Fibroblast of upper back skin (primary cell): Measurements from ENCODE around the gene SULF2.
A peak's percentile ranks its signal among the peaks of the same experiment; 100 is the strongest.

Experiments used
- DNase-seq: peaks from one replicate; pipeline ENCODE4 v3.0.0-alpha.2; 2013

The SULF2 gene

DNA sequence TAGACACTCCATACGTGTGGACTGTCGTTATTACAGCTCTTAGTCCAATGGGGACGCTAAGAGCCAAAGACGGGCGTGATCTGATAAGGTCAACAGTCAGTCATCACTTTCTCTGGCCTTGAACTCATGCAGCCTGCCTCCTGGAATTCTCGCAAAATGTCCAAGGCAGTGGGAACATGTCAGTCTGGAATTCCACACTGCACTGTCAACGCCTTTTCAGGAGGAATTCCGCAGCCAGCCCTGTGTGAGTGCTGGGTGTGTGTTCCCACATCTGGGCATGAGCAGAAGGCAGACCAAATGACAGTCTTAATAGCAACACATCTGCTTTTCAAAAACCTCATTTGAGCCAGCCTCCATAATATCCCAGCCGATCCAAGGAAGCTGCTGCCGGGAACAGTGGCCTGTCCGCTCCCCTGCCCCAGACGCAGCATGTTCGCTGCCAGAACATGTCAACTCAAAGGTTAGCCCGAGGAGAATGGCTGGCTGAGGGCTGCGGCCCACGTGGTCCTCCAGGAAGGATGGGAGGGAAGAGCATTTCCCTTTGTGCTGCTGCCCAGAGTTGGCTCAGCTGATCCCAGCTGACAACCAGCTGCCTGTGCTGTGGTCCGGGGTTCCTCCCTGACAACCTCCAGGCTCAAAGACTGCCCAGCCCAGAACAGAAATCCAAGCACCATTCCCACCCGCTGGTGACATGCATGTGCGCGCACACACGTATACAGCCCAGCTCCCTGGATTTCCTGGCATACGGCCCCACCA, 103.1 kb downstream of the SULF2 start:
- DNase-seq, result peak; percentile 65

DNA sequence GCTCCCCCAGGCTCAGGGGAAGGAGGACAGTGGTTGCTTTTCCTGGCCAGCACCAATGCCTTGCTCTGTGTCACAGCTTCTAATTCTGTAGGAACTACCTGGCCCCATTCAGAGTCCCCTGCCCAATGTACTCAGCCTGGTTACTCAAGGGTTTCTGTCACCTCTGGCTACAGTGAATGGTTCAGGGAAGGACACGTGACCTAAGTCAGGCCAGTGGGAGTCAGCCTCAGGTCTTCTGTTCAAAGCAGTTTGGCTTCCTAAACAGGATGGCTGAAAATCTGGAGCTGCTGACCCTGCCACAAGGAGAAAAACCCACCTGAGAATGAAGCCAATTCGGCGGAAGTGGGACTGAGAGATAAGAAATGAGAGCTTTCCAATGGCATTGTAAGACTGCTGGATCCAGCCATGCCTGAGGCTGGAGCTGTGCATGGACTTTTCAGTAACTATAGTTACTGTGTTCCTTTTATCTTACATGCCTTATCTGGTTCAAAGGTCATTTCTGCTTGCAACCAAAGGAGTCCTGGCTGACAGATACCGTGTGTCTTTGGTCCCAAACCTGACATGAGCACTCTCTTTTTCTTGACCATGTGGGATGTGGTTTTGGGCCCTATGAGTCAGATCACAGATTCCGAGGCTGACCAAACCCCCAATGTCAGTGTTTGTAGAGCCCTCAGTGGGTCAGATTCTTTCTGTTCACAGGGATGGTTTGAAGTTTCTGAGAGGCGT, 104.3 kb downstream of the SULF2 start:
- peak; percentile 35 for DNase-seq

DNA sequence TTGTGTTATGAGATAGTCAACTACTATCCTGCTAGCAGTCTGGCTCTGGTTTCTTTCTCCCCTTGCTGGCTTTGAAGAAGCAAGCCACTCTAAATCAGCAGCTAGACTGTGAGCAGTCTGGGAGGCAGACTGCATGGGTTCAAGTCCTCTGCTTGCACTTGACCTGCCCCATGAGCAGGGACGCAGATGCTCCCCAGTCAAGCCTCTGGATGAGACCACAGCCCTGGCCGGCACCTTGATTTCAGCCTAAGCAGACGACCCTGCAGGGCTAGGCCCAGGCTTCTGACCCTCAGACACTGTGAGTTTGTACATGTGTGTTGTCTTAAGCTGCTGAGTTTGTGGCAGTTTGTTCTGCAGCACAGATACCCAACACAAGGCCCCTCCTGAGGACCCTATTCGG, 105.8 kb downstream of the SULF2 start:
- no peak for DNase-seq

DNA sequence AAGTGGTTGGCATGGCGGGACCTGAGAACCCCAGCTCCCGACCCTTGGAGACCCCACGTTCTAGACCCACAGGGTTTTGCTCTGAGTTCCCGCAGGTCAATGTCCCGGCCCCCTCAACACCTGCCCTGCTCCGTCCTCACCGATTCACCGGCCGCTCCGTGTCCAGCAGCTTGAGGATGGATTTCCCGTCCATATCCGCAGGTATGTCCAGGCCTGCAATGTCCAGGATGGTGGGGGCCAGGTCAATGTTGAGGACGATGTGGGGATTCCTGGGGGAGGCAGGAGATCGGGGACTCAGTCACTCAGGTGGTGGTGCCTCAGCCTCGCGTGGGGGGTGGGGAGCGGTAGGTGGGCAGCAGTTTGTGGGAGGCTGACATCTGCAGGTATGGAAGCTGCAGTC, 106.7 kb downstream of the SULF2 start:
- DNase-seq, result no peak

DNA sequence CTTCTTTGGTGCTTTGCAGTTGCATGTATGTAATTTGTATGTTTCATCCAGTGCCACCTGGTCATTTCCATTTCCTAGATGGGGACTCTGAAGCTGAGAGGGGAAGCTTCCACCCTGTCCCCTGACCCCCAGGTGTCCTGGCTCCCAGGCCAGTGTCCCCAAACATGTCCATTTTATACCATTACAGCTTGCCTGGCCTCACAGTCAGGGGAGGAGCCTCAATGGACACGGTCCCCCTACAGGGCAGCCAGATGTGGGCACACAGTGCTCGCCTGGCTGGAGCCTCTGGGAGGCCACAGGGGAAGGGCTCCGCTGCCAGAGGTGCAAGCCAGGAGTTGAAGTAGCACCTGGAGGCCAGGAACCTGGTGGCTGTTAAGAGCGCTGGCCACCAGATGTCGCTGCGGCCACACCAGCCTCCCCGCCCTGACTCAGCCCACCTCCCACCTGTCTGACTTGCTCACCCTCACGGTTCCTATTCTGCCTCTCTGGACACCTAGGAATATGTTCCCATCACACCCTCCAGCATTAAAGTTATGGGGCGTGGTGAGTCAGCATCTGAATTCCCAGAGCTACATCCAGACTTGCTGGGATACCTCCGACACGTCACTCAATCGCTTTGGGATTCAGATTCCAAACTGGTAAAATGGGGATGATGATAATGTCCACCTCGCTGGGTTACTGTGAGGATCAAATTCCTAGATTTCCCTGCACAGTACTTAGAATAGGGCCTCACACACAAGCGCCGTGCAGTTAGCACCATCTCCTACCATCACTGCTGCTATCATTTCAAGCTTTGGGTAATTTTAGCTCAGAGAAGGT, 107.4 kb downstream of the SULF2 start:
- peak; percentile 10 for DNase-seq

DNA sequence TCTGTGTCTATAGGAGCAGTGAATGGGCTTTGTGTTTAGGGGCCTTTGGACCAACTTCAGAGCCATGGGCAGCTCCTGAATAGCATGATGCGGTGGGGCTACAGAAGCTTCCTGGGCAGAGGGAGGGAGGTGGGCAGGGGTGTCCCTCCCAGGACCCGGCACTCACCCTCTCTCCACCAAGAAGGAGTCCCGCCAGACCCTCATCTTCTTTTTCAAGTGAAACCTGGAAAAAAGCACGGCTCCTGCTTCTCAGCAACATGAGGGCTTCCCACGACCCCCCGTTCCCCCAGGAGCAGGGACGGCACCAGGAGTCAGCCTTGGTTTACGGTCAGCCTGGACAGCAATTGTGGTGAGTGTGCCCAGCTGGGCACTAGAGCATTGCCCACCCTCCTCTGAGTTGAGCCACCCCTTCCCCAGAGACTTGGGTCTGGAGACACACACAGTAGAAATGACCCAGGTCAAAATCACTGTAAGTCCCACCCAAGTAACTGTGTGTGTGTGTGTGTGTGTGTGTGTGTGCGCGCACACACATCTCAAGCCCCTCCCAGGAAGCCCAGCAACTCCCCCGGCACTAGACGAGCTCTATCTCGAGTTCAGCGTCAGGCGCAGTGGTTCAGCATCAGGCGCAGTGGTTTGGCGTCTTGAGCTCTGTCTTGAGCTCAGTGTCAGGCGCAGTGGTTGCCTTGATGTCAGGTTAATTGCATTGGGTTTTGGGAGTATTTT, 108.2 kb downstream of the SULF2 start:
- DNase-seq, result no peak

DNA sequence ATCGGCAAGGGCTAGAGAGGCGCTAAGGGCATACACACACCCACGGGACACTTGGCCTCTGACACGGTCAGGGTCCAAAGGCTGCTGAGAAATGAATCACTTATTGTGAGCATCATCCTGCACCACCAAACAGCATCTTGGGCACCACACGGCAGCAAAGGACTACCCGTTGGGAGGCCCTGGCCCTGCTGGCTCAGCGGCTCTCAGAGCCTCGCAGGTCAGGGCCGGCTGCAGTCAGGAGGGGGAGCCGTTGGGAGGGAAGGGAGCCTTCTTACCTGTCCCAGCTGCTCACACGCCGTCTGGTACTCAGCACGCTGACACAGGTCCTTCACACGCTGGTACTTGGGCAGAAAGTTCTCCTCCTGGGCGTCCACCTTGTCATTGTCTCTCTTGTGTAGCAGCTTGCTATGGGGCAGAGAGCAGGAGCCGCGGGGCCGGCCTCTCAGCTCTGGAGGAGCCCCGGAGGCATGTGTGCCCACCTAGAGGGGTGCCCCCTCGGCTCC, 109.0 kb downstream of the SULF2 start:
- no peak for DNase-seq

DNA sequence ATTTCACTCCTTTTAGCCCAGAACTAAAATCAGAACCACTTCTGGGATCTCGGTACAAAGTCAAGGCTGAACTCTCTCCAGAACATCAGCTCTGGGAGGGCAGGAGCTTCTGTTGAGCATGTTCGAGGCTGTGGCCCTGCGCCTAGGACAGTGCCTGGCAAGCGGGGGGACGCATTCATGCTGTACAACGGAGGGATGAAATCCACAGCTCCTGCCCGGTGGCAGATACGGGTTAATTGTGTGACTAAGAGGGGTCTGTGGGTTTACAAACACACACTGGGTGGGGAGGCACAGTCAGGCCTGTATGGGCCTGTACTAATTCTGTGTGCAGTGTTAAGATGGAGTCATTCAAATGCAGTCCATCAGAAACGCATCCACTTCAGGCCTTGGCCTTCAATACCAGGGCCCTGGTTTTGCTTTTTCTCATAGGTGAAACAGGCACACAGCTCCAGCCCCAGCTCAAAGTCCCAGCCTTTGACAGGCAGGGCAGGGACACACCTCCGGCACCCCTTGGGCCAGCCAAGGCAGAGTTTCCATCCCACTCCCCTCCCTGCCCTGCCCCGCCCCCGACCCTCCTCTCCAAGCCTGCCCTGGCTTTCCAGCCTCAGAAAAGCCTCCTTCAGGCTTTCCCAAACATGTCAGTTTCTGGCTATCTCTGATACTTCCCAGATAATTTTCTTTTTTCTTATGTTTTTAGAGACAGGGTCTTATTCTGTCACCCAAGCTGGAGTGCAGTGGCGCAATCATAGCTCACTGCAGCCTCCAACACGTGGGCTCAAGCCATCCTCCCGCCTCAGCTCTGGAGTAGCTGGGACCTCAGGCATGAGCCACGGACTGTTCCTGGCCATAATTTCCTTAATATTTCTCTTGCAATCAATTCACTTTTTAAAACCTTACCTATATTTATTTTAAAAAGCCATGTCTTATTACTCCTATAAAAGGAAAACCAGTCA, 109.8 kb downstream of the SULF2 start:
- DNase-seq, result no peak

DNA sequence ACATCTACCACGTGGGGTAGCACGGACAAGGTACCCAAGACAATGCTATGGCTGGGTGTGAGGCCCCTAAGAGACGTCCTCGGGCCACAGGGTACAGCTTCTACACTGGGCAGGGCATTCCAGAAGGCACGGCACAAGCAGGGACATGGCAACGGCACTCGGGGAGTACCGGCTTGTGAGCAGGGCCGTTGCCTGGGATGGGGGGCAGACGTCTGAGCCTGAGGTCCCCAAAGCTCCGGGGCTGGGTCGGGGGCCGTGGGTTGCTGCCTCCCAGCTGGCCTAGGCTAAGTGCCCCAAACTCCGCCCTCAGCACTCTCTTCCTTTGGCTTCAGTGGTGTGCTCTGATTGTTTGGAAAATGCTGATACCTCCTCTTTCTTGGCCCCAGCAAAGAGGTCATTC, 110.6 kb downstream of the SULF2 start:
- no peak for DNase-seq

DNA sequence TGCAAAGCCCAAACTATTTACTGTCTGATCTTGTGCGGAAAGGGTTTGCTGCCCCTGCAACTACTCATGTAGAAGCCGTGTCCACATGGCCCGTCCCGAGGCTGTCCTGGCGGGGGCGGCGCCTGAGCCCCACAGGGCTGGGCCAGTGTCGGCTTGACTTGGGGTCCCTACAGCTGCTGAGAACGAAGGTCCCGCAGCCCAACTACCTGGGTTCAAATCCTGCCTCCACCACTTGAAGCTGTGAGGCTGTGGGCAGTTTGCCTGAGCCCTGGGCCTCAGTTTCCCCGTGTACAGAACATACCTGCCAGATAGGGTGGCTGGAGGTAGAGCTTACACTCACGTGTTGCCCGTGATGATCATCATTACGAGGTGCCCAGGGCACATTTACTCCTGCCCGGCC, 111.1 kb downstream of the SULF2 start:
- no peak for DNase-seq

DNA sequence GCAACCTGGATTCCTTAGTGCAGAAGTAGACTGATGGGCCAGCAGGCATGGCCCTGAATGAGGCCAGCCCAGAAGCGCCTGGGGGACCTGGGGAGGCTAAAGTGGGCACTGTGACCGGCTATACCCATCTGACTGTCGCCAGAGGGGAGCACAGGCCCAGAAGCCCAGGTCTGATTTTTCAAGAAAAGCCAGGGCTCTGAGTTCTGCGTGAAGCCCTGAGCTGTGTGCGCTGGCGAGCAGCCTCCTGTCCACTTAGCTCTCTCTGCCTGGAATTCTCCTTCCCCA, 111.7 kb downstream of the SULF2 start:
- DNase-seq, result no peak

DNA sequence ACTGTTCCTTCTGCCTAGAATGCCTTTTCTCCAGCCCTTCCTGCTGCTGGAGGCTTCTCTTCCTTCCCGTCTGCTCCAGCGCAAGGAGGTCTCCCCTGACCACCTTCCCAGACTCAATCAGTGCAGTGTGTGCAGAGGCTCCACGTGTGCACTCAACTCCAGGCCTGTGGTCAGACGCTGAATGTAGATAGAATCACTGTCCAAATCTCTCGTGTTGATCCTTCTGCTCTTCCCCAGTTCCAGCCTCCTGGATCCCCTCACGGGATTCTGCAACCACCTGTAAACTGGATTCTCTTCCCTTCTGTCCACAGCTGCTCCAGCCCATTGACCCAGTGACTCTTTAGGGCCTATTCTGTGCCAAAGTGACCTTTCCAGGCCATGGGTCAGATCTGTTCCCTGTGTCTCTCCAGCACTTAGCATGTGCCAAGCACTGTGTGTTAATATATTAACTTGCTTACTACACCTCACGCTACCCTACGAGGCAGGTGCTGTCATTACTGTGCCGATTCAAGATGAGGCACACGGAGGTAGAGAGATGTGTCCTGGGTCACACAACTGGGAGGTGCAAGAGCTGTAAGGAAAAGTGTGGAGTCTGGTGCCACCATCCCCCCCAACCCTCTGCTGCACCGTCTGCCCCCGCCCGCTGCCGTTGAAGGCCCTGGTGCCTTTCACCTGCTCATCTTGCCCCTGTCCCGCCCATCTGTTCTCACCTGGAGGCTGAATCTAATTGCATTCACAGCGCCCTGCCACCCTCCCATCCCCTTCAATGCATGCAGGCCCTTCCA, 112.2 kb downstream of the SULF2 start:
- DNase-seq, result no peak

DNA sequence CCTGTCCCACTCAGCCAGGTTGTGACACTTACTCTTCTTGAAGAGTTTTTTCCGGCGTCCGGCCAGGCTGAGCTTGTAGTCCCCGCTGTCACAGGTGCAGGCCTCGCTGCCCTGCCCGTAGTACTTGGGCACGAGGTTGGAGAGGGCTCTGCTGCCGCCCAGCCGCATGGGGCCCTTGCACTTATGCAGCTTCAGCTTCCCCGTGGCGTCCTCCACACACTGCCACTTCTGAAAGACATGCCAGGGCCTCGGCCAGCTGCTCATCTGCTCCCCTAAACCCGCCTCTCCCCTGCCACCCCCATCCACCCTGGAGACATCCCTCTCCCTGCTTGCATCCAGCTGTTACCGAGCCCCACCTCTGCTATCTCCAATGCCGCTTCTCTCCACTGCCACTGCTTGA, 113.1 kb downstream of the SULF2 start:
- DNase-seq, result no peak

DNA sequence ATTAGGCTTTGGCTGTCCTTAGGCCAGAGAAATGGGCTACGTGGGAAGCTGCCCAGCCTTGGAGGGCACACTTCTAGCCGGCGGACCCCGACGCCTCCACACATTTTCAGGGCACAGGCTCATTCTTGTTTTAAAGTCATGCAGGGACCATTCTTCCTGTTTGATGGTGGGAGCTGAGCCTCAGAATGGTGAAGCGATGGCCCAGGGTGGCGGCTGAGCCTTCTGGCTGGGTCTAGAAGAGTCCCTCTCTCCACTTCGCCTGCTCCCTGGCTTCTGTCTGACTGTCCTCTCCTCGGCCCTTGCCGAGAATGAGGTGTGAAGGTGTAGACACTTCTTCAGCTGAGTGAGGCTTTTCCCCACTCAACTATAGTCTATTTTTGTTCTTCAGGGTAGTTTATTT, 114.4 kb downstream of the SULF2 start:
- no peak for DNase-seq

DNA sequence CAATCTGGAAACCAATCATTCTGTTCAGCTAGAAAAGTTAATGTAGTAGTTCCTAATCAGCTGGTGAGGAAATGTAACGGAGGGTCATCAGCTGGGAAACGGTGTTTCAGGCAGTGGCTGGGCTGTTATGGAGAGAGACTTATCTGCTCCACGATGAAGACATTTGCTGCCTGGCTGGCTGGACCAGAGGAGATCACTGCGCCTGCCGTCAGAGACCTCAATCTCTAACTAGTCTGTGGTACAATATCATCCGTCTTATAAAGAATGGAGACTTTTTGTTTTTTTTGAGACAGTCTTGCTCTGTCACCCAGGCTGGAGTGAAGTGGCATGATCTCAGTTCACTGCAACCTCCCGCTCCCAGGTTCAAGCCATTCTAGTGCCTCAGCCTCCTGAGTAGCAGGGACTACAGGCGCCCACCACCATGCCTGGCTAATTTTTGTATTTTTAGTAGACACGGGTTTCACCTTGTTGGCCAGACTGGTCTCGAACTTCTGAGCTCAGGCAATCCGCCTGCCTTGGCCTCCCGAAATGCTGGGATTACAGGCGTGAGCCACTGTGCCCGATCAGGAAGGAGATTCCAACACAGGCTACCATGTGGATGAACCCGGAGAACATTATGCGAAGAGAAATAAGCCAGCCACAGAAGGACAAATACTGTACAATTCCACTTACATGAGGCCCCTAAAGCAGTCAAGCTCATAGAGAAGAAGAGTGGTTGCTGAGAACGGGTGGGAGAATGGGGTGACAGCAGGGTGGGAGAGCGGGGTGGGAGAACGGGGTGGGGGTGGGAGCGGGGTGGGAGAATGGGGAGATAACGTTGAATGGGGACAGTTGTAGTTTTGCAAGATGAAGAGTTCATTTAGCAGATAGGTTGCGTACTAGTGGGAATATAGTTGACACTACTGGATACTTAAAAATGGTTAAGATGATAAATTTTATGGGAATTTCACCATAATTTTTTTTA, 115.1 kb downstream of the SULF2 start:
- DNase-seq, result no peak

DNA sequence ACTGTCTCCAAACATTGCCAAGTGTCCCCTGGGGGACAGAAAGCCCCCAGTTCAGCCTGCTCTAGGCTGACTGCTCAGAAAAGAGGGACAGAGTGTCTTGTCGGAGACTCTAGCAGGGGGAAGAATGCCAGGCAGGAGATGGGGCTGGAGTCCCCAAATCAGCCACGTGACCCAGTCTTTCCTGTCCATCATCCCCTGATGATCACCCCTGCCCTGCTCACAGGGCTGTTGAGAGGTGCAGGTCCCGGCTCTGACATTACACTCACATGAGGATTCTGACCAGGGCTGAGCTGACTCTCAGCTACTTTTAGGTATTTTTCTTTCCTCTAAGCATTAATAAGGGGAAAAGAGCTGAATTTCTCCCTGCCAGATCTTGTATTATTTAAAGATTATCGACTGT, 115.8 kb downstream of the SULF2 start:
- DNase-seq, result no peak

DNA sequence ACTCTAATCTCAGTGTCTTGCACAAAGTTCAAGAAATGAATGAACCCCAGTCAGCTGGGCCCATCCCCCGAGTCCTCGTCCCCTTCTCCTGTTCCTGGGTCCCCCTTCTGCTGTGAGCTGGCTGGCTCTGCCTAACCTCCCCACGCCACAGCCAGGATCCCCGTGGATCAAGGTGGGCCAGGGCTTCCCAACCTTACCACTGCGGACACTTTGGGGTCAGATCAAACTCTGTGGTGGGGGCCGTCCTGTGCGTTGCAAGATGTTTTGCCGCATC, 116.2 kb downstream of the SULF2 start:
- DNase-seq, result no peak

DNA sequence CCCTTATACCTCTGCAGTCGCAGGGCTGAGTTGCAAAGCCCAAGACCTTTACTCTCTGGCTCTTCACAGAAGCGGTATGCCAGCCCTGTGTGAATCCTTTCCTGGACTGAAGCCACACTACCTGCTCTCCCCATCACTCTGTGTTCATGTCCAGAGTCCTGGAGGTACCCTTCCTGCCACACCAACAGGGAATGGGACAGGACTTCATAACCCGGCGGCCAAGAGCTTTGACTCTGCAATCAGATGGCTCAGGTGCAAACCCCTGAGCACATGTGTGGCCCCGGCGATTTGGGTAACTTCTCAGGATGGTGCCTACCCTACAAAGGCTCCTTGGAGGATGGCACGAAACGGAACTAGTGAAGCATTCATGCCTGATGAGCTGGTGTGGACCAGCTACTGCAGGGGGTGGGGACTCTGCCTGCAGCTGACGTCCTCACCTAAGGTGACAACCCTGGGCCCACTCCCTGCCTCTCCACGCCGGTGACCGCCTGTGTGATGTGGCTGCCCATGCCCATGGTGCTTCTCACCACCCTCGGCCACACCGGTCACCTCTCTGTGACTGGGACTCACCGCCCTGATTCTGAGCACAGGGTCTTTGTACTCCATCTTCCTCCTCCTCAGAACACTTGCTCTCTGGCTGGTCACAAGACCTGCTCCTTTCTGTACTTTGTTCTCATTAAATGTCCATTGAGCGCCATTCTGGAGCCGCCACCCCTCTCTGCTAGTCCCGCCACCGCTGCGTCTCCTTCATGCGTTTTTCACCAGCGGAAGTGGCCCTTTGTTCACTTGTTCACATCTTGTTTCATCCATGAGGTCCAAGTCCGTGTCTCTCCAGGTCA, 116.7 kb downstream of the SULF2 start:
- no peak for DNase-seq
